HG02938 (cell line): ENCODE results near the gene RBMS1.
"Not testable (repeated sequence)": the region's sequence is repeated elsewhere in the genome, so short reads cannot be mapped to it uniquely, and the experiment has no call there.

Source experiments
- ATAC-seq: cut with Tn5 transposase; IDR thresholded peaks from one replicate; pipeline ENCODE4 v1.9.1; 2021; ENCODE audit warnings: mild to moderate bottlenecking, moderate library complexity; ENCODE audit not compliant: unreplicated experiment

Gene RBMS1

GRCh38 chr2:160472839-160473251 lies 20.8 kb downstream of the RBMS1 start:
- ATAC-seq = no peak

- no peak for ATAC-seq
These were observed 21.7 kb downstream of the RBMS1 start for GRCh38 chr2:160471950-160472349.

- no peak for ATAC-seq
These were observed 23.9 kb downstream of the RBMS1 start for GRCh38 chr2:160469621-160470204.

GRCh38 chr2:160469164-160469563 lies 24.4 kb downstream of the RBMS1 start:
- no peak for ATAC-seq

- ATAC-seq = no peak
These were observed 26.5 kb downstream of the RBMS1 start for GRCh38 chr2:160467086-160467485.

- no peak for ATAC-seq
These were observed 28.2 kb downstream of the RBMS1 start for GRCh38 chr2:160465406-160465805.

- no peak for ATAC-seq
These were observed 28.6 kb downstream of the RBMS1 start for GRCh38 chr2:160465002-160465401.

- no peak for ATAC-seq
These were observed 29.6 kb downstream of the RBMS1 start for GRCh38 chr2:160464017-160464416.

GRCh38 chr2:160463245-160463644 lies 30.4 kb downstream of the RBMS1 start:
- ATAC-seq = no peak

- no peak for ATAC-seq
These were observed 33.3 kb downstream of the RBMS1 start for GRCh38 chr2:160460333-160460731.

- no peak for ATAC-seq
These were observed 33.9 kb downstream of the RBMS1 start for GRCh38 chr2:160459538-160460332.

GRCh38 chr2:160458718-160459453 lies 34.7 kb downstream of the RBMS1 start:
- ATAC-seq = no peak

GRCh38 chr2:160457588-160457987 lies 36.0 kb downstream of the RBMS1 start:
- ATAC-seq = no peak

GRCh38 chr2:160454070-160454797 lies 39.4 kb downstream of the RBMS1 start:
- no peak for ATAC-seq

- no peak for ATAC-seq
These were observed 40.3 kb downstream of the RBMS1 start for GRCh38 chr2:160453111-160453820.

GRCh38 chr2:160450486-160450885 lies 43.1 kb downstream of the RBMS1 start:
- ATAC-seq = no peak

- ATAC-seq = not testable (repeated sequence)
These were observed 44.8 kb downstream of the RBMS1 start for GRCh38 chr2:160448821-160449220.

- no peak for ATAC-seq
These were observed 47.9 kb downstream of the RBMS1 start for GRCh38 chr2:160445673-160446072.

- no peak for ATAC-seq
These were observed 51.0 kb downstream of the RBMS1 start for GRCh38 chr2:160442603-160443002.

GRCh38 chr2:160440888-160441287 lies 52.7 kb downstream of the RBMS1 start:
- ATAC-seq = no peak

GRCh38 chr2:160439038-160439437 lies 54.6 kb downstream of the RBMS1 start:
- ATAC-seq = not testable (repeated sequence)
